Stimulated activated naive B cell treated with anti-CD40 and anti-IgM and Interleukin-4, amounts not matched to agents 10 μg/mL and 1 μg/mL and 100 μg/mL, for 72 hours (primary cell): Measurements from ENCODE around the gene UBE2QL1.

Source experiments
- ATAC-seq, 2 donors: fragments of 150-1000 bp; cut with Tn5 transposase; replicated peaks; 2 replicates each; pipeline ENCODE4 v1.10.0; 2021; ENCODE audit warnings: moderate library complexity in 1 of 2
- DNase-seq: peaks from one replicate; pipeline ENCODE4 v3.0.0; 2021
- H3K27ac Mint-ChIP-seq: one replicate; pipeline ENCODE4 v1.8.0; 2022; ENCODE audit warnings: mild to moderate bottlenecking, mixed read lengths
- H3K27me3 Mint-ChIP-seq, 2 donors: one replicate each; pipeline ENCODE4 v1.8.0; 2022; ENCODE audit warnings: mixed read lengths in 2 of 2
- H3K36me3 Mint-ChIP-seq, 2 donors: one replicate each; pipeline ENCODE4 v1.8.0; 2022; ENCODE audit warnings: mixed read lengths in 2 of 2, mild to moderate bottlenecking in 1 of 2
- H3K4me1 Mint-ChIP-seq, 2 donors: one replicate each; pipeline ENCODE4 v1.8.0; 2022; ENCODE audit warnings: mixed read lengths in 2 of 2, mild to moderate bottlenecking in 1 of 2
- H3K4me3 Mint-ChIP-seq, 2 donors: one replicate each; pipeline ENCODE4 v1.8.0; 2022; ENCODE audit warnings: mild to moderate bottlenecking in 2 of 2, mixed read lengths in 2 of 2, moderate library complexity in 1 of 2
- H3K9me3 Mint-ChIP-seq, 2 donors: one replicate each; pipeline ENCODE4 v1.8.0; 2022; ENCODE audit warnings: mixed read lengths in 2 of 2, mild to moderate bottlenecking in 1 of 2

UBE2QL1 gene

DNA sequence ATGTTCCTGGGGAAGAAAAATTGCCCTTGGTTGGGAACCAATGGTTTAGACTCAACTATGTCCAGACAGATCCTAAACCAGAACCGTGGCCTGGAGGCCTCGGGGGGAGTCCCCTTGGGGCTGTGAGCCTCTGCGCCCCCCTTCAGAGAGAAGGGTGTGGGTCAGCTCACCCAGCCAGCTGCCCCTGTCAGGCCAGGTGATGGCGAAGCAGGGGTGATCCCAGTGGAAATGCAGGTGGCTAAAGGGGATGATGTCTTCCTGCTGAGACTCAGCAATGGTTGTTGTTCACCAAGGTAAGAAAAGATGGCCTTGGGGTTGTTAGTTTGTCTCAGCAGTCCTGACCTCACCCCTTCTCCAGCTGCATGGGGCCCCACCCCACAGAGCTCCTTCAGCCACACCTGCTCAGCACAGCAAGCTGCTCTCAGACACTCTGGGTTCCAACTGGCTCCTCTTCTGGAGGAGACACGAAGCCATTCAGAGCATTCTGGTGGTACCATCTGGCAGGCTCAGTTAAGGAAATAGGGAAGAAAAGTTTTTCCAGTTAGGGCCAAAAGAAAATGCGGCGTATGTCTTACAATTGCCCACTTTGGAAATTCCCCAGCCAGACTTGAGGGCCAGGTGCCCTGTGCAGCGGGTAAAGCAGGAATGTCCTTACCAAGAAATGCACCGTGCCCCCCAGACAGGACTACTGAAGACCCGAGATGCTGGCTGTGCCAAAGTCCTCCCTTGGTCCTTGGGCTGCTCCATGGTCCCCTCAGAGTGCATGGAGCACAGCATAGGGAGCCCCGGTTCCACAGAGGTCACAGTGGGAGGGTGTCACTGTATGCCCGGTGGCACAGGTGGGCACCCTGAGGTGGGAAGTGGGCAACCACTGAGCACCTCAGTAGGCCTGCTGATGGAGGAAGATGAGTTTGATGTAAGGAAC lies 94.0 kb downstream of the UBE2QL1 start:
- no peak overlapping the region for H3K27ac Mint-ChIP-seq
- no peak for ATAC-seq
- no peak for DNase-seq
- H3K4me3 Mint-ChIP-seq: no peak overlapping the region
- H3K36me3 Mint-ChIP-seq: no peaks in the 10 kb centered on the region
- peaks cover 6 to 9% of the 10 kb centered on the region in 2 donors for H3K9me3 Mint-ChIP-seq
- peaks cover 5 to 20% of the 10 kb centered on the region in 2 donors for H3K27me3 Mint-ChIP-seq
- no peaks in the 10 kb centered on the region for H3K4me1 Mint-ChIP-seq

DNA sequence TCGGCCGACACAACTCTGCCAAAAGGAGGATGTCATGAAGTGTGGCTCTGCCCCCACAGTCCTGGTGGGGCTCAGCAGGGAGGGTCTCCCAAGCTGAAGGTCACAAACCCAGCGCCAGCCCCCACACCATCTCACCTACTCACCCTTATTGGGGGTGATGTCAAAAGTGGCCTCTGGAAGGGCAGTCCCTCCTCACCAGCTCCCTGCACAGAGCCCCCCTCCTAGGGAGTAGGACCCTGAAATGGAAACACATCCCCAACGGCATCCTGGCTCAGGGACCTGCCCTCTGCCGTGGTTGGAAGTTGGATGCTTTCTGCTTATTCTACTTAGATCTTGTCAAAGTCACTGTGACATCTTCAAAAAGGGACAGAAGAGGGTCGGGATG lies 94.7 kb downstream of the UBE2QL1 start:
- Mint-ChIP-seq H3K36me3 (no peaks in the 10 kb centered on the region), H3K4me3 (no peak overlapping the region), H3K27ac (no peak overlapping the region), H3K4me1 (peaks cover 0 to 4% of the 10 kb centered on the region in 2 donors), H3K27me3 (peaks cover 5 to 20% of the 10 kb centered on the region in 2 donors), H3K9me3 (peaks cover 12 to 14% of the 10 kb centered on the region in 2 donors)
- no peak for DNase-seq
- no peak for ATAC-seq

DNA sequence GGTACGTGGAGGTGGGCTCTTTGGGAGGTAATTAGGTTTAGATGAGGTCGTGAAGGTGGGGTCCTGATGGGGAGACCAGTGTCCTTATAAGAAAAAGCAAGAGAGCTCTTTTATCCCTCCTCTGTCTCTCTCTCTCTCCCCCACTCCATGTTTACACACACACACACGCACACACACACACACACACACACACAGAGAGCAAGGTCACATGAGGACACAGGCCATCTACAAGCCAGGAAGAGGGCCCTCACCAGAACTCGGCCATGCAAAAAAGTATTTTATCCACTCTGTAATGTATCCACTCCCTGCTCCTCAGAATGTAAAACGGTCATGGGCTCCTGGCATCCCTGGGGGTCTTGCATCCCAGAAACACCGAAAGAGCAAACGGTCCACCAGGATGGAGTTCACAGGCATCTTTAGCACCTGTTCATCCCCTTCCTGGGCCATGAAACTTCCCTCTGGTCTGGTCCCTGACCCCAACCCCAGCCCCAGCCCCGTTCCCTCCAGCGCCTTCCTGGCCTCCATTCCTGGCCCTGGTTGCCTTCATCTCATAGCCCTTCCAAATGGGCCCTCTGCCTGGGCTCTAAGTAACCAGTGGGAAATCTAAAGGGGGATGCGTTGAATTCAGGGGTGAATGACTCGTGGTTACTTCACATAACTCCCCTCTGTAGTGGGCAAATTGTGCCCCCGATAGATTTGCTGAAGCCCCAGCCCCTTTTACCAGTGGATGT lies 95.3 kb downstream of the UBE2QL1 start:
- DNase-seq: no peak
- no peak overlapping the region for H3K4me3 Mint-ChIP-seq
- no peaks in the 10 kb centered on the region for H3K36me3 Mint-ChIP-seq
- H3K27me3 Mint-ChIP-seq: peaks cover 5 to 17% of the 10 kb centered on the region in 2 donors
- no peak overlapping the region for H3K27ac Mint-ChIP-seq
- peaks cover 0 to 5% of the 10 kb centered on the region in 2 donors for H3K4me1 Mint-ChIP-seq
- peaks cover 11 to 13% of the 10 kb centered on the region in 2 donors for H3K9me3 Mint-ChIP-seq
- no peak for ATAC-seq
